HG03575 (cell line): ENCODE data around the gene PARD3B.

Source experiments
- ATAC-seq: cut with Tn5 transposase; IDR thresholded peaks from one replicate; pipeline ENCODE4 v1.9.1; 2021; ENCODE audit not compliant: unreplicated experiment, insufficient number of reproducible peaks, low FRiP score; ENCODE audit errors: extremely low read depth

Gene PARD3B

DNA sequence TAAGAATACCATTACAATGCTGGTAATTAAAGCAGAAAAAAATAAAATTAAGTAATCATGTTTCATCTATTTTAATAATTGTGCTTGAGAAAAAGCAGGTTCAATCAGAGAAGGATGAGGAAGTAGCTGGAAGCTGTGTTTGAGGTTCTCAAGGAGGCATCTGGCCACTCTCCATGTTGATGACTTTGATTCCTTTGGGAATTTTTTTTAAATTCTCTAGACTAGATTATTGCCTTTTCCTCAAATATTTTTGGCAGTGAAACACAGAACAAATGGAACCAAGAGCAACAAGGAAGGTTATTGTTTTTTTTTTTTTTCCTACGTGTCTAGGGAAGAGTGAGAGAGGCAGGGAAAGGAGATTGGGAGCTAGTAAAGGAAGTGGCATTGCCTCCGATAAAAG lies 1037.1 kb downstream of the PARD3B start:
- ATAC-seq: no peak

DNA sequence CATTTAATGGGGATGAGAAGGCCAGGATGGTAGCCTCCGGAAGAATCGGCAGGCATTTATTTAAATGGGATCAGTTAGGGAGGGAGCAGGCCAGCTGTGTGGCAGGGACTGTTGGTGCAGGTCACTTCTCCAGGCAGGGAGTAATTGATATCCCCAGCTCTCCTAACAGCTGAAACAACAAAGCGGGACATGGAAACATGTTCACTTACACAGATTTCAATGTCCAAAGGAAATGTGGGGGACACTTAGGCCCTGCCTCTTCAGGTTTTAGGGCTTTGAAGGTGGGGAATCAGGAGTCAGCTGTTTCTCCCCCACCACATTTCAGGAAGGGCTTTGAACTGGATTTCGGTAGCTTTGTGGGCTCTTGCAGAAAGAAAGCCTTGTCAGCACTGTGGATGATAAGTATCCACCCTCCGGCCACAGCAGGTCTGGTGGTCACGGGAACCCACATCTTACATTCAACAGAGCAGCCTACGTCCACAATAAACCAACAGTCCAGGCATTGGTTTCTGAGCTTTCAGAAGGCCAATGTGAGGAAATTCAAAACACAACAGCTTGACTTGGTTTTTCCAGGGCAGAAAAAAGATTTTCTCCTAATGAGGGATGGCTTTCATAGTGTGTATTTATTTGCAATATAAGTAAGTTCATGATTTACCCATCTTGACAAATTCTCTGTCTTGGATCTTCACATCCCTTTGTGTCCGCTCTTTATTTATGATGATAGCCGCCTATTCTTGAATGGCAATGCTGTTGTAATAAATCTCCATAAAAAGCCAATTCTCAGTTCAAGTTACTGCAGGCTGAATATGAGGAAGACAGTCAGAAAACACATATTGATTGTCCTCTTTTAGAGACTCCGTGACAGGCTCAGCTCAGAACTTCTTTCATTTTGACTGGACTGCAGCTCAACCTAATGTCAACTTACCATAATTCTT lies 1040.4 kb downstream of the PARD3B start:
- no peak for ATAC-seq

DNA sequence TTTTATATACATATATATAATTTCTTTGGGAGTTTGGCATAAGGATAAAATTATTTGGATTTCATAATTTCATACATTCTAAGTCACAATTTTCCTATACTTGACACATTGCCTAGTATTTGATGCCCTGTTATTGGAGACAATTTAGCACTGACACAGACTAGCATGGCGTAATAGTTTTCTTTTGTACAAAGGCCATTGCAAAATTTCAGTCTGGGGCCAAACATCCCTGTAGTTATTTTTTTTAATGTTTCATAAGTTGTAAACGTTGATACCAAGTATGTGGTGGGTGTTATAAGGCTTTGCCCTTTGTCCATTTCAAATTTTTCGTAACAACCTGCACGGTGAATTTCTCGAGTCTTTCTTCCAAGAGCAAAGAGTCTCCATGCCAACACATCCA lies 1041.4 kb downstream of the PARD3B start:
- no peak for ATAC-seq

DNA sequence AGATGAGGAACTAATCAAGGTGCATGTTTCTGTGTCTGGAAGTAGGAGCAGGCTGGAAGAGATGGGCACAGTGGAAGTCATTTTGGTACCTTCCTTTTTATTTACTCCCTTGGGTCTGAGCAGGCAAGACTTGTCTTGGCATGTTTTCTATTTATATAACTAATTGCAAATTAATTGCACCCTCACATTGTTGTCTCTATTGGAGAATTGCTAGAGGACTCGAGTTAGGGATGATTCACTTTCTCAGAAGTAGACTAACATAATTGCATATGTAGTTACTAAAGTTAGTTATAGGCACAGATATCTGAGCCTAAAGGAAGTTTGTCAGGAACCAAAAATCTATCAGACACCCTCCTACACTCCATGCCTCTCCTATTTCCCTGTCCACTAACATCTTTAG lies 1044.2 kb downstream of the PARD3B start:
- ATAC-seq: no peak

DNA sequence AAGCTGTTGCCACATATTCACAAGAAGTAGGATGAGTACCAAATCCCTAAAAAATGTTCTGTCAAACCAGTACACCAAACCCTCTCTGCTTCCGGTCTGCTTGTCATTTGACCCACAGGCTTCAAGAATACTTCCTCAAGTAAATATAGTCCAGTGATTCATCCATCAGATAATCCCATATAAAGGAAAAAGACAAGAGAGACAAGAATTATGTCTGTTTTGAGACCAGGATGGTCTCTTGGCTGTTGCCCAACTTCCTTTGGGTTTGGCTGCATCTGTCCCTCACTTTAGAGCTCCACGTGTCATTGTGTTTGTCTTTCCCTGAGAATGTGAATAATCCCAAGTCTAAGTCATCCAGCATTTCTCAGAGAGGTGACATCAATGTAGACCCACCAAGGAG lies 1045.5 kb downstream of the PARD3B start:
- ATAC-seq: no peak

DNA sequence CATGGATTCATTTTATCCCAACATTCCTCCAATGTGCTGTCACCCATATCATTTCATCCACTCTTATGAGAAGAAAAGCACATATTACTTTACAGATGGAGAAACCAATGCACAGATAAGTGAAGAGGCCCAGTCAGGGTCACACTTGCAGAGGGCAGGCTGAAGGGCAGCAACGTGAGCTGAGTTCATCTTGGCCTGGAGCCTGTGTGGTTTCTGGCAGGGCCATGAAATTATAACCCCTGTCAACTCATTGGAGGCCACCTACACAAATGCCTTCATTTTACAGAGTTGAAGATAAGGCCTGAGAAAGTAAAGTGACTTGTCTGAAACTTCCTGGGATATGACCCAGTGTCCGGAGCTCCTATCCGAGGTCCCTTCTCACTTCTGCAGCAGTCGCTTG lies 1048.6 kb downstream of the PARD3B start:
- ATAC-seq: no peak

DNA sequence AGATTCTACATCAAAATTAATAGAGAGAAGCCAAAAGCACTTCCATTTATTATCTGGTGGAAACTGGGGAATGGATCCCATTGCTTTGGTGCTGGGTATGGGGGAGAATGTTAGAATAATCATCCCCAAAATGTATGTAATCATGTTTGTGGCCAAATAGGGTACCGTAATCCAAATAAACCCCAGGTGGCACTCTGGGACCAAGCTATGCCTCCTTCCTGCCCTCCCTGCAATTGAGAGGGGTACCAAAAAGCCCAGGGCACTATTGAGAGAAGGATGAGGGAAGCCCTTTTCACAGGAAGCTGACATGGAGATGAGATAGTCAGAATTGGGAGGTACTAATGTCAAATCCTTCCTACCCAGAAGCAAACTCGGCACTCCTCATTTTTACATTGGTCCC lies 1051.3 kb downstream of the PARD3B start:
- ATAC-seq: no peak

DNA sequence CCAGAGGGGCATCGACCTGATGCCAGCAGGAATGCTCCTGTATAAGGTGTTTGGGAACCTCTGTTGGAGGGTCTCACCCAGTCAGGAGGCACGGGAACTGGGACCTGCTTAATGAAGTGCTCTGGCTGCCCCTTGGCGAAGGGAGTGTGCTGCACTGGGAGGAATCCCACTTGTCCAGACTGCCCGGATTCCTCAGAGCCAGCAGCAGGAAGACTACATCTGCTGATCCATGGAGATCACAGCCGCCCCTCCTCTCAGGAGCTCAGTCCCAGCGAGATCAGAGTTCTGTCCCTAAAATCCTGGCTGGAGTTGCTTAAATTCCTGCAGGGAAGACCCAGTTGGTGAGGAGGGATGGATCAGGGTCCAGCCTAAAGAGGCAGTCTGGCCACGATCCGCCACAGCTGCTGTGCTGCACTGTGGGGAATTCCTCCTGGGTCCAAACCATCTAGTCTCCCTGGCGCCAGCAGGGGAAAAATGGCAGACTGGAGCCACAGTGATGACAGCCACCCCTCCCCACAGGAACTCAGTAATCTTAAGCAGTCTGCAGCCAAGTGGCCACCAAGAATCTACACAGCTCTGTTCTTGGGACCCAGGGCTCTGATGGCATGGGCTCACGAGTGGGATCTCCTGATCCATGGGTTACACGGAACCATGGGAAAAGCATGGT lies 1060.5 kb downstream of the PARD3B start:
- ATAC-seq: no peak

DNA sequence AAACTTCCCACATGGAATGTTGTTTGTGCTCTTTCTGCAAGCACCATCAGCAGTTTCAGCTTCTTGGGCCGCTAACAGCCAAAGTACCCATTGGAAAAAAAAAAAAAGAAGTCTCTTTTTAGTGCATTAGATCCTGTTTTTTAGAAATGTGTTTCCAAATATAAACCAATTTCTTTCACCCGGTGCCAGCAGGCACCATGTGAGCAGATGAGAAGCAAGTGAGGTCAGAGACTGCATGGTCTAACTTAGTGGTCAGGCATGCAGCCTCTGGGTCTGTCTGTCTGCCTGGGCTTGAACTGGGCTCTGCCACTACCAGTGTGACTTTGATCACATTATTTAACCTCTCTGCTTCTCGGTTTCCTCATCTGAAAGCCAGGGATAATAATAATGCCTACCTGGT lies 1061.9 kb downstream of the PARD3B start:
- ATAC-seq: no peak

DNA sequence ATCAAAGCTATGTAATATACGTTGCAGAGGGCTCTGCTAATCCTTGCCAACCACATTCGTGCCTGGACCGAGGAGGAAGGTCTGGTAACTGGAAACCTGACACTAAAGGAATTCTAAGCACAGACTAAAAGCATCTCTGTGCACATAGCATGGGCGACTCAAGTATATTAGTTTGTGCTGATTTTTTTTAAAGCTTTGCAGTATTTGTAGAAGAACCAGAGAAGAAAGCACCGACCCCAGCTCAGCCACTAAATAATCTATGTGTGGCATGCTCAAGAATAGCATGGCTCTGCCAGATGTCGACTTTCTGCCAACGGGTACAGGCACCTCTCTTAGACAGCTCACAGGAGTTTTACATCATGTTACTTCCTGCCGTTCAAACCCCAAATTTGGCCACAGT lies 1063.8 kb downstream of the PARD3B start:
- ATAC-seq: no peak

DNA sequence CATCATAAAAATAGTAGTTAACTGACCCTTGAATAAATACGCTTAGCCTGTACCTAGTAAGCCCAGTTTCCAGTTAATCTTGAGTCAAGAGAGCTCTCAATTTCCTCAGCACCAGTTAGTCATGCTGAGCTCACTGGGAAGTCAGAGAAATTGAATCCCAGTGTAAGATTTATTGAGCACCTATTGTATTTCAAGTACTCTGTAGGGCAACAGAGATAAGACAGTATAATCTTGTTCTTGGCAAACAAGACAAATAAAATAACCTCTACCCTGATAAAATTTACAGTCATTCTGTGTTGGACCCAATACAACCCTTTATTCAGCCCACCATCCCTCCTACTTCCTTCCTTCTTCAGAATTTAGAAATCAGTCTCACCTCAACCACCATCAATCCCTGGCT lies 1065.2 kb downstream of the PARD3B start:
- no peak for ATAC-seq

DNA sequence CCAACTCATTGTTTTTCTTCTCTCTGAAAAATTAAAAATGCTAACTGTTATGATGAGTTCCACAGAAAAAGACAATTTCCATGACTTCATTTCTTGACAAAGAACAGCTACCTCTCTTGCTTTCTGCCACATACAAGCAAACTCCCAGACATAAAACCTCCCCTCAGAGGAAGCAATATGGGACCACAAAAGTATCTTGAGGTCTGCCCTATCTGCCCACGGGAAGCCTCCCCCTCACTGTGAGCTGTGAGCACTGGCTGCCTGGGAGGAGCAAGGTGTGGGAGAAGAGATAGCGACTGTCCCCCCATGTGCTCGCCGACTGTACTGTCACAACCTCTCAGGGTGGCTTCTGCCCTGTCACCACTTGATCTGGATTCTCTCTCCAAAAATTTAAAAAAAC lies 1067.4 kb downstream of the PARD3B start:
- ATAC-seq: no peak

DNA sequence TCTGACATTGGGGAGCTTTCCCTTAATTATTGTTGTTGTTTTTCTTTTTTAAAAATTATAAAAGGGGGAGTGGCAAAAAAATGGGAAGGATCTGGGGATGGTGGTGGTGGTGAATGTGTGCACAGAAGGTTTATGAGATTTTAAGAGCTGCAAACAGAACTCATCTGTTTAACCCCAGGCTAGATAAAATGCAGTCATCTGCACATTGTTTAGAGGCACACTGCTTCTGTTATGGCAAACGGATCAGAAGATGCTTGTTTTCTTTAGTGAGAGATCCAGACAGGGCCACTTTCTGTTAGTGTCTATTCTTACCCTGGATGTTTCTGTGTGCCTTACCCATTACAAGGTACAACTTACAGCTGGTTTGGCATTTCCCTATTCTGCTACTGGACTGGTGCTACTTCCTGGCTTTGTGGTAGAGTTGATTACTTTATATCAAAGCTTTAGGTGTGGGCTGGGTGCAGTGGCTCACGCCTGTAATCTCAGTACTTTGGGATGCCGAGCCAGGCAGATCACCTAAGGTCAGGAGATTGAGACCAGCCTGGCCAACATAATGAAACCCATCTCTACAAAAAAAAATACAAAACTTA lies 1068.8 kb downstream of the PARD3B start:
- no peak for ATAC-seq

DNA sequence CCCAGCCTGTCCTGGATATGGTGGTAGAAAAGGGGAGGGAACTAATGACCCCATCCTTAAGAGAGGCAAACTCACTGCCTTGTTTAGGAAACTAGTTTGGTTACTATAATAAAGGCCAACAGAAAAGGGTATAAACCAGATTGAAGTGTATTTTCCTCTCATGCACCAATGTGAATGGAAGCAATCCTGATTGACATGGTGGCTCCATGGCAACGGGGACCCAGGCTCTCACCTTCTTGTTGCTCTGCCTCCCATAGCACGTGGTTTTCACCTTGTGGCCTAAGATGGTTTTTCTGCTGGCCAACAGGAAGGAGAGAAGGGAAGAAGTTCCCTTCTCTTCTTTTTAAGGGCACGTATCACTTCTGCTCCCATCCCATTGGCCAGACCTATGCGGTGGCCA lies 1069.7 kb downstream of the PARD3B start:
- no peak for ATAC-seq

DNA sequence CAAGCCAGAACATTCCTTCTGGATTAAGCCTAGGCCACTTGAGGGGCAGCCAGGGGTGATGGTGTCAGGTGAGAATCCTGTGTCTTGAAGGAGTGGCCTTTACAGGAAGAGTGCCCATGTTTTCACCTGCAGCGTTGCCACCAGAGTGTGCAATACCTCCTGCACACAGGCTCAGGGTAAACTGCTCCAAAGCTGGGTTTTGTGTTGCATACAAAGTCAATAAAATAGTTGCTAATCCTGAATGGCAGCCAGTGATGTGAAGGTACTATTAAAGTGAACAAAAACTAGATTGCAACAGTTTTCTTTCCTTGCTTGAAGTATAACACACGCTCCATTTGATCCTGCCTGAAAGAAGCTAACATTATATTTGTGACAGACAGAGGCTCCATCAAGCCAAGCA lies 1072.6 kb downstream of the PARD3B start:
- no peak for ATAC-seq

DNA sequence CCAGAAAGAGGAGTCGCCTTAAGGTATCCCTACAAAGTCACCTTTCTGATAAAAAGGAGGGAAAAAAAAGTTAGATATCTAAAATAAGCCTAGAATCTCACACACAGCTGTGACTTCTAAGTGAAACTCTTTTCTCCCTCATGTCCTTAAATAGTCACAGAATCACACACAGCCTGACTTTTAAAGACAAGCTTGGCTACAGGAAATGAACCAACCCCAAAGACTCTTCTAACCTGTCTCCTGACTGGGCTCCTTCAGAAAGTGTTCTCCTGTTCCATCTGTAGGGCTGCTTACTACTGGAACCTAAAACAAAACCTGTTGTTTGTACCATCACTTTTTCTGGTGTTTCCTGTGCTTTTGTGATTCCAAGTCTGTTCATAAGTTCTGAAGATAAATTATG lies 1074.3 kb downstream of the PARD3B start:
- ATAC-seq: no peak

DNA sequence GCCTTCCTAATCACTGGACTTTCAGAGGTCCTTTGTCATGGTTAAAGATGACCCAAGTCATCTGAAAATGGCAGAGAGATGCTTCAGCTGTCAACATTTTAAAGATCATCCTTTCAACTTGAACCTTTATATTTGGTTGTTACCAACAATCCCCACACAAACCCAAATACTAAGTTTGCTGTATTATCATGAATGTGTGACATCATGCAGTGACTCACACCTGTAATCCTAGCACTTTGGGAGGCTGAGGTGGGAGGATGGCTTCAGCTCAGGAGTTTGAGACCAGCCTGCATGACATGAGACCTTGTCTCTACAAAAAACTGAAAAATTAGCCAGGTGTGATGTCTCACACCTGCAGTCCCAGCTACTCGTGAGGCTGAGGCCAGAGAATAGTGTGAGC lies 1081.8 kb downstream of the PARD3B start:
- ATAC-seq: no peak

DNA sequence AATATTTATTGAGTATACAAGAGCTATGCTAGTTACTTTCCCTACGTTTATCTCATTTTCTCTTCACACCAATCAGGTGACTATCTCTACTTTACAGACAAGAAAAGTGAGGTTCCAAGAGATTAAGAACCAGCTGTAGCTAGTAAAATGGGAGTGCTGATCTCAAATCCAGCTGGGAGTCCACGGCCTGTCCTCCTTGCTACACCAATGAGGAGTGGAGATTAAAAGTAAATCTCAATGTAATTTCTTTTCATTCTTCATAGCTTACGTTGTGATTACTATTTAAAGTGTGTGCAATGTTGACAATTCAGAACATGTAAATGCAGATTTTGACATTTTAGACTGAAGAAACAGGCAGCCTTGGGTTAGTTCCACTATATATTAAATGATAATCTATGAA lies 1083.1 kb downstream of the PARD3B start:
- no peak for ATAC-seq

DNA sequence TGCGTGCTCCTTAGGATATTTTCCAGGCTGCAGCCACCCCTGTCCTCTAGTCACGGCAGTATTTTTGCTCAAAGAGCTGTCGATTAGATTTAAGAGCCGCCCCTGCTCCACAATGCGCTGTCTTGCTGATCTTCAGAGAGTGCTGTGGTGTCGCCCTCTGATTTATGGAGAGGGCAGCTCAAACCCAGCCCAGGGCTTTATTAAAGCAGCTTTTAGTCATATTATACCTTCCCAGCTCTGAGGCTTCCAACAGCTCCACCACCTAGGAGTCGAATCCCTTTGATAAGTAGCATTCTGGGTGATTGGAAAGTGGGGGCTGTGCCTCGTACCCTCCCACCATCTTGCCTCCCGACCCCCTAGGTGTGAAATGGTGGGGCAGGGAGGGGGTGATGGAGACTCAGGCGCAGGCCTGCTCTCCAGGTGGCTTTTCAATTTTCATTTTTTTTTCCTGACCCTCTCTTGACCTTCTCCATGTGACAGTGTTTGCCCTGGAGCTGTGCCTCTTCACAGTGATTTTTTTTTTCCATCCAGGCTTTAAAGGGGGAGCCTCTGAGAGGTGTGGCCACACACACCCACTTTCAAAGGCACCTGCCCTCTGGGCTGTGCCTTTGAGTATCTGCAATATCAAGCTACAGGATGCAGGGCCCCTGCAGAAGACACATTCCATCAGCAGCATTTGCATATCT lies 1084.0 kb downstream of the PARD3B start:
- no peak for ATAC-seq

DNA sequence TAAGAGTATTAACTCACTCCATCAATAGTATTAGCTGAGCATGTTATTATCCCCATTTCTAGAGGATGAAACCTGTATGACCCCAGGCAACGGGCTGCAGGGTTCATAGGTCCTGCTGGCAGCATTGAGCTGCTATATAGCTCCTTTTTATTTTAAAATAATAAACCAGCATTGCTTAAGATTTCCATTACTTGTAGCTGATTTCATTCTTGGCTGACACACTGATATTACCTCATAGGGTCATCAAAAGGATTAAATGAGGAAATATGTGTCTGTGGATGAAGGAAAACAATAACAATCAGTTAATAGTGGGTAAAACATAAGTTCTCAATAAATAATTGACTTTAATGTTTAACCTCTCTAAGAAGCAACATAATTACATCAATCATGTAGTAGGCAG lies 1088.7 kb downstream of the PARD3B start:
- ATAC-seq: no peak
